DMS79 treated with DMSO at 0.1 percent for 48 hours (cell line): ENCODE data around the gene LIMS3.
"Not testable (repeated sequence)": the region's sequence is repeated elsewhere in the genome, so short reads cannot be mapped to it uniquely, and the experiment has no call there.

Source experiments
- DNase-seq: peaks from one replicate; lab custom pipeline; 2025; lab: John Stamatoyannopoulos, UW

LIMS3 gene, protein sequence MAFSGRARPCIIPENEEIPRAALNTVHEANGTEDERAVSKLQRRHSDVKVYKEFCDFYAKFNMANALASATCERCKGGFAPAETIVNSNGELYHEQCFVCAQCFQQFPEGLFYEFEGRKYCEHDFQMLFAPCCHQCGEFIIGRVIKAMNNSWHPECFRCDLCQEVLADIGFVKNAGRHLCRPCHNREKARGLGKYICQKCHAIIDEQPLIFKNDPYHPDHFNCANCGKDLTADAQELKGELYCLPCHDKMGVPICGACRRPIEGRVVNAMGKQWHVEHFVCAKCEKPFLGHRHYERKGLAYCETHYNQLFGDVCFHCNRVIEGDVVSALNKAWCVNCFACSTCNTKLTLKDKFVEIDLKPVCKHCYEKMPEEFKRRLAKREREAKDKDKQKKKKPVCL

GRCh38 chr2:109898462-109899336, at the start of gene LIMS3:
TSS of gene LIMS3 (plus strand) at chr2:109898688. CDS start at chr2:109898729, 41 bp downstream.
- not testable (repeated sequence) for DNase-seq

- not testable (repeated sequence) for DNase-seq
Measured at GRCh38 chr2:109871129-109871751, 27.2 kb upstream of the LIMS3 start.

- DNase-seq = not testable (repeated sequence)
Measured at GRCh38 chr2:109876625-109877024, 21.9 kb upstream of the LIMS3 start.

- DNase-seq = not testable (repeated sequence)
Measured at GRCh38 chr2:109882112-109882511, 16.4 kb upstream of the LIMS3 start.

- not testable (repeated sequence) for DNase-seq
Measured at GRCh38 chr2:109888414-109888813, 10.1 kb upstream of the LIMS3 start.

GRCh38 chr2:109889909-109890308, 8.6 kb upstream of the LIMS3 start:
- DNase-seq = not testable (repeated sequence)

DNA sequence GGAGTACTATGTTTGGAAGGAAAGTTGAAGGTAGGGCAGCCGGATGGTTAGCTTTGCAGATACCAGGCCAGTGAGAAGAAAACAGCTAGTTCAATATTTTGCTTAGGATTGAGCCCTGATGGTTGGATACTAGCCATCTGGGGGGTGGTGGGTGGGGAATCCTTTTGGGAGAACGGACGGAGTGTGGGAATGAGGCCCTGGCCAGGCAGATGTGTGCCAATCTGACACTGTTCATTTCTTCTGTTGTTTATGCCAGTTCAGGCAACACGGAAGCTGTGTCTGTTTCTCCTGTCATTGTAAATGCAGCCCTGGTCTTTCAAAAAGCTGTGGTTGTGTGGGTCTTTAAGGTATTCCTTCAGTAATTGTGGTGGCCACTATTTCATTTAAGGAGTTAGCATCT, 7.5 kb upstream of the LIMS3 start:
- not testable (repeated sequence) for DNase-seq

- not testable (repeated sequence) for DNase-seq
Measured at GRCh38 chr2:109893736-109894135, 4.8 kb upstream of the LIMS3 start.

DNA sequence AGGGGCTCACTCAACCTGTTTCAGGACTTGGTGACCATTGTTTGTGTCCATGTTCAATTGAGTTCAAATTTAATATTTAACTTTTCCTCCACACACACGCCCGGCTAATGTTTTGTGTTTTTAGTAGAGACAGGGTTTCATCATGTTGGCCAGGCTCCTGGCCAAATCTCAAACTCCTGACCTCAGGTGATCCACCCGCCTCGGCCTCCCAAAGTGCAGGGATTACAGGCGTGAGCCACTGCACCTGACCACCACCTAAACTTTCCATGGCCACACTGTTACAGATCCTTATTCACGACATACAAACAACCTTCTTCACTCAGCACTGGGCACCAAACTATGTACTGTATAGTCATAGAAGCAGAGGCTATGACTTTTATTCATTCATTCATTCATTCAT, 4.3 kb upstream of the LIMS3 start:
- DNase-seq = not testable (repeated sequence)

DNA sequence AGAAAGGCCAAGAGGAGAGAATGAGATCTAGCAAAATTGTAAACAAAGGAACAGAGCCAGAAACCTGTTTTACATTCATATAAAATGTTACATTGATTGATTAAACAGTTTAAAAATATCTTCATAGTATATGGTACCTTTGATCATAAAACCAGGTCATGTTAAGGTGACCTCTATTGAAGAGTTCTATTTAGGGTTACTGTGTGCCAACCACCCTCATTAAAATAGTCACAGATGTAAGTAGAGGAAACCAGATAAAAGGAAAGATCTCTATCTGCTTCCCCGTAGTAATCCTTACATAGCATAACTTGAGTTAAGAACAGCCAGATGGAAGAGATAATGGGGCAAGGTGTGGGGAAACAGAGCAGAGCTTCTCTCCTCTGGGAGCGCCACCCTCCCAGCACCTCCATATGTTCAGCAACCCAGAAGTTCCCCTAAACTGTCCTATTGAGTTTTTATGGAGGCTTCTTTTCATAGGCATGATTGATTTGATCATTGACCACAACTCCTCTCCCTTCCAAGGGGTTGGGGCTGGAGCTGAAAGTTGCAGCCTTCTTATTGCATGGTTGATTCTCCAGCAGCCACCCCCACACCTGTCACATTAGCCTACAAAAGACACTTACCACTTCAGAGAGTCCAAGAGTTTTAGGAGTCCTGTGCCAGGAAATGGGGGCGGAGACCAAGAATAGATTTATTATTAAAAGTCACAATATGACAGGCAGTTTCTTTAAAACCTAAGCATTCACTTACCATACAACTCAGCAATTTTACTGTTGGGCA, 3.2 kb upstream of the LIMS3 start:
- not testable (repeated sequence) for DNase-seq

- DNase-seq = not testable (repeated sequence)
Measured at GRCh38 chr2:109896212-109896611, 2.3 kb upstream of the LIMS3 start.

DNA sequence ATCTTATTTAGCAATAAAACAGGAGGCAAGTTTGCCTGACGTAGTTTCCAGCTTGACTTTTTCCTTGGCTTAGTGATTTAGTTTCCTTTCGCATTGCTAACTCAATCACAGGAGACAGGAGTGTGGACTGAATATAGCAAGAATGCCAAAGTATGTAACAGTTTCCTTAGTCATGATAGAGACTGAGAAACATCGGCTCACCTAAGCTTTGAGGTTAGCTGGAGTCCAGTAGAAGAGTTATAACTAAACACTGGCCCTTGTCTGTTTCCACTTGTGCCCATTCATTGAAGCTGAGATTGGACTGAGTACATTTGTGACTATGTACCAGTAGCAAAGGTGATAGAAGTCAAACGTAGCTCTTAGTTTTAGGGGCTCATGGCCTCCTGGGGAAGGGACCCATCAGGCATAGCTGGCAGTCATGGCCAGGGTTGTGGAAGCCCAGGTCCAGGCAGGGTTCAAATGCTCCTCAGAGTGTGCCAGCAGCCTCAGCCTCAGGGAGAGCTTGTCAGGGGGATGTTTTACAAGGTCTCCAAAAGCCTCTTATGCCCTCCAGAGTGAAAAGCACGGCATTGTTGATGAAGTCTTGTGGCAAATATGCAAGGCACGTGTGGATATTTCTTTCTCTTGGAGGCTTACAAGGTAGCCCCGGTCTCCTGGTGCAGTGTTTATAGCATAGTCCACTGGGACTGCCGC, 573 bp upstream of the LIMS3 start:
- not testable (repeated sequence) for DNase-seq

GRCh38 chr2:109905796-109906195, 7.3 kb downstream of the LIMS3 start:
- not testable (repeated sequence) for DNase-seq

DNA sequence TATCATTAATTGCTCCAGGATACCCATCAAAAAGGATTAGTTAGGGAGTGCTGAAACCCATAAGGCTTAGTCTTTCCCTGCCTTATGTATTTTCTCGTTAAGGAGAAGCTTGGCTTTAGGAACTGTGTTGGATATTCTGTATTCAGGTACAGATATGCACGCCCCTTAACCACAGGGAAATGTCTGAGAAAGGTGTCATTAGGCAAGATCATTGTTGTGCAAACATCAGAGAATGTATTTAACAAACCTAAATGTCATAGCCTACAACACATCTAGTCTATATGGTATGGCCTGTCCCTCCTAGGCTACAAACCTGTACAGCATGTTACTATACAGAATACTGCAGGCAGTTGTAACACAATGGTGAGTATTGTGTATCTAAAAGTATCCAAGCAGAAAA, 10.1 kb downstream of the LIMS3 start:
- not testable (repeated sequence) for DNase-seq

- DNase-seq = not testable (repeated sequence)
Measured at GRCh38 chr2:109910789-109911188, 12.3 kb downstream of the LIMS3 start.

GRCh38 chr2:109913911-109914310, 15.4 kb downstream of the LIMS3 start:
- not testable (repeated sequence) for DNase-seq

GRCh38 chr2:109914552-109914951, 16.1 kb downstream of the LIMS3 start:
- not testable (repeated sequence) for DNase-seq

GRCh38 chr2:109915830-109916229, 17.3 kb downstream of the LIMS3 start:
- not testable (repeated sequence) for DNase-seq

- not testable (repeated sequence) for DNase-seq
Measured at GRCh38 chr2:109920162-109920561, 21.7 kb downstream of the LIMS3 start.

GRCh38 chr2:109921543-109922384, 23.3 kb downstream of the LIMS3 start:
- DNase-seq = not testable (repeated sequence)
